ENCODE measurements around the gene GPR34. TPM values are rescaled to one million over a fixed set of nuclear protein-coding genes. Genes with fewer than 3 reads are reported as not detected.

GPR34 gene
- total RNA-seq, 1 experiment from 2014 or later: not detected

DNA sequence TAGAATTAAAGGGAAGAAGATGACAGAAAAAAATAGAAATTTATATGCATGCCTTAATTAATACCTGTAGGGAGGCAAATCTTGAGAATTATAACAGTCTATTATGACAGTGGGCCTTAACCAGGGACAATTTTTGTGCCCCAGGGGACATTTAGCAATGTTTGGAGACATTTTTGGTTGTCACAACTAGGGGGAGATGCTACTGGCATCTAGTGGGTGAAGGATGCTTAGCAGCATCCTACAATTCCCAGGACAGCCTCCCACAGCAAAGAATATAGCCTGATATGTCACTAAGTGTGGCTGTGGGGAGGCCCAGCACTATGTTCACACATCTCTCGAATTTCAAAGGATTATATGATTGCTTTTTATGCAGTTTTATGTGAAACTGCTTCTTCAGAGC is 45.8 kb downstream of the GPR34 start:
- peak; percentile 2 for DNase-seq (ENCODE audit: low spot score)

GRCh38 chrX:41737065-41737464 is 48.3 kb downstream of the GPR34 start:
- no peak for DNase-seq (ENCODE audit: low spot score)

DNA sequence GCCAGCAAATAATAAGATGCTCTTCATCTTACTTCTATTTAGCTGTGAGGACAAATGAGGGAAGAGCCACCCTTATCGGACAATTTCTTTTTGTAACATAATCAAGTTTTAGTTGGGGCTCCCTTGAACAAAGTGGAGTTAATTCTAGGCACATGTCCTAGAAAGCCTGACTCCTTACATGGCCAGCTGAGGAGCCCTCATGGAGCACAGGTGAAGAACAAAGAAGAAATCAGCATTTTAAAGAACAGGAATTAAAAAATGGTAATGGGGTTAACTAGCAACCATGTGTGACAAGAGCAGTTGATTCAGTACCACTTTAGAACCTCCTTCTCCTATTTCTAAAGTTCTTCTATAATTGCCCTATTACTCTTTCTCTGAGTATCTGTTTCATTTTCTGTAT is 51.1 kb downstream of the GPR34 start:
- DNase-seq (ENCODE audit: low spot score): no peak

Small RNA genes within 50 kb of the gene (small RNA-seq; reads per million reads assigned to genes)
- gene RN7SL144P: not detected

Other genes starting within 250 kb of the GPR34 start
- not detected in 2 replicates for gene NYX, start 241.6 kb upstream of the GPR34 start, total RNA-seq (2014; rRNA removed; shearing (Covaris generic))
- not detected in 2 replicates for gene GPR82, start 35.2 kb downstream of the GPR34 start, total RNA-seq (2014; rRNA removed; shearing (Covaris generic))
- 8.2 and 13.5 TPM in 2 replicates for gene CASK, start 234.6 kb downstream of the GPR34 start, total RNA-seq (2014; rRNA removed; shearing (Covaris generic))